ENCODE results near the gene GPC1.

The GPC1 gene

DNA sequence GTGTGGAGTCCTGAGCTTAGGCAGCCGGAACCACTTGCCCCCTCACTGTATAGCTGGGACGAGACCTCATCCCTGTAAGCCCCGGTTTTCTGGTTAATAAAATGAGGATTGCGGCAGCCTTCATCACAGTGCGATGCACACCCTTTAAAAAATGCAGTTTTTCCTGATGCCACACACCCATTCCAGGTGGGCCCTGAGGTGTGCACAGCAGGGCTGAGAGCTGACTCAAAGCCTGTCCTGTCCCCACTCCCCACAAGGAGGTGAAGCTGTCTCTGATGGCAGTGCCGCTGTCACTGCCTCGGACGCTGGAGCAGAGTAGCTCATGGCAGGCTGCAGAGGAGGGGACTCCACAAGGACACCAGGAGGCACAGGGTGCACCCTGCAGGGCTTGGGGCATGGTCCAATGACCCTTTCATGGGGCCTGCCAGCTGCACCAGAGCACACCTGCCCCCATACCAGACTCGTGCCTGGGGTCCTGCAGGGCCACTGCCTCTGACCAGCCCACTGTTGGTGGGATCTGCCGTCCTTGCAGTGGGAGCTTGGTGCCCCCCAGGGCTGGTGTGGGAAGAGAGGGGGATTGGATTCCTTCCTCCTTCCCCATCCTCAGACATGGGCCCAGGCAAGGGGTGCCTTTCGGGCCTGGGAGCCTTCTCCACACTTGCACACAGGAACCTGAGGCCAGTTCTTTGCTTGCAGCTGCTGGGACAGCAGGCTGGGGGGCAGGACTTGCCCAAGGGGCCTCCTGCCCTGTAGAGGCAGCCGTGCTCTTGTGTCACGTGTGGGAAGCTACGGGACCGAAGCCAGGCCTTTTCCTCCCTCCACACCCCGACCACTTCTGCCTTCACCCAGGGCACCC, 22.8 kb downstream of the GPC1 start:
- no peak for DNase-seq

DNA sequence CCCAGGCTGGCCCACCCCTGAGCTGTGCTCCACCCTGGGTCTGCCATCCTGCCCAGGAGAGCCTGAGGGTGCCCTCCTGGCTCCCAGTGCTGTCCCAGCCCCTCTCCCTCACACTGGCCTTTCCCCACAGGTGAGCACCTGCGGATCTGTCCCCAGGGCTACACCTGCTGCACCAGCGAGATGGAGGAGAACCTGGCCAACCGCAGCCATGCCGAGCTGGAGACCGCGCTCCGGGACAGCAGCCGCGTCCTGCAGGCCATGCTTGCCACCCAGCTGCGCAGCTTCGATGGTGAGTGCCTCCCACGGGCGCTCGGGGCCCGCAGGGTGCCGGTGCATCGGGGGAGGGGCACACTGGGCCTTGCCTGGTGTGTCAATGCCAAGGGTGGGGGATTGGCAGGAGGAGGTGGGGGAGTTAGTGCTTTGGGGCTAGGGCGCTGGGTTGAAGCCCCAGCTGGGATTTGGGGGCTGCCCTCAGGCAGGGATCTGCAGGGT, 23.5 kb downstream of the GPC1 start:
- no peak for DNase-seq

DNA sequence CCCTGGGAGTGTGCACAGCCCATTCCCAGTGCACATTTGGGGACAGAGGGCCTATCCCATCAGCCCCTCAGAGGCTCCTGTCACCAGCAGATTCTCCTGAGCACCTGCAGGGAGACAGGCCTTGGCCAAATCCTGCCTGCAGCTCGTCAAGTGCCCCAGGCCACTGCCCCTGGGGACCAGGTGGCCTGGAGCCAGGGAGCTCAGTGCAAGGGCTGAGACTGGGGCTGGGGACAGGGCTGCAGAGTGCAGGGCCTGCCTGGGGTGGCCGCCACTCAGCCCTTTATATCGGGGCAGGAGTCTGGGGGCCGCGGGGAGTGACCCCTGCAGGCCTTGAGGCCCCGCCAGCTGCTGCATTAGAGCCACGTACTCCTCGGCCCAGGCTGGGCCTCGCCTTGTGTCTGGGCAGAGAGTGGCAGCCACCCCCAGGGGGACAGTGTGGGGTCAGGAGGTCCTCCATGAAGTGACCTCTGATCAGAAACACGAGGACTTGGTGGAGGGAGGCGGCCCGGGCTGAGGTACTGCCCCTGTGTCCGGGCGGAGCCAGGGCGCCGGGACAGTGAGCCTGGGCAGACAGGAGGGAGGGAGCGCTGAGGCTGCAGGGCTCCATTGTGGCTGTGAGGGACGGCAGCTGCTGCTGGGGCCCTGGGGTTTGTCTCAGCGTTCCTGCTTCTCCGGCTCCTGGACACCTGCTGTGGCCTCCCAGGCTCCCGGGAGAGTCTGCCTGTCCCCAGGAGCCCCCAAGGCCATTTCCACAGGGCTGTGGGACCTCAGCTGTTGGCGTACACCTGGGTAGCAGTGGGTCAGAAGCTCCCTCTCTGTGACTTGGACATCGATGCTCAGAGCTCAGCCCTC, 24.2 kb downstream of the GPC1 start:
- DNase-seq, result no peak

DNA sequence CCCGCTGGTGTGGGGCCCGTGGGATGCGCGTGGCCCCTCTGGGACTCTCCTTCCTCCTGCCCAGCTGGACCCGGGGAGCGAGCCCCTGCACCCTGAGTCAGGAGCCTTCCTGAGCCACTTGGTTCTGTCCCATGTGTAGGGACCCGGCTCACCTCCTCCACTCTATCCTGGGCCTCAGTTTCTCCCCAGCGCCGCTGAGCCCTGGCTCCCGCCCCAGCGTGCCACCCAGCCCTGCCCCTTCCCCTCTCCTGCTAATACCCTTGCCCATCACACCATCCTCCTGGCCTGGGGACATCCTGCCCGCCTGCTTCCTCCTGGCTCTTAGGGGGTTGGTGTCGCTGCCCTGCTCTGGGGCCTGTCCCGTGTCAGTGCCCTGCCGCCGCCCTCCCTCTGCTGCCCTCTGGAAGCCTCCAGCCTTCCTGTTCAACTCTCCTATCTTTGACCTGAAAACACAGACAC, 24.8 kb downstream of the GPC1 start:
- DNase-seq, result no peak

DNA sequence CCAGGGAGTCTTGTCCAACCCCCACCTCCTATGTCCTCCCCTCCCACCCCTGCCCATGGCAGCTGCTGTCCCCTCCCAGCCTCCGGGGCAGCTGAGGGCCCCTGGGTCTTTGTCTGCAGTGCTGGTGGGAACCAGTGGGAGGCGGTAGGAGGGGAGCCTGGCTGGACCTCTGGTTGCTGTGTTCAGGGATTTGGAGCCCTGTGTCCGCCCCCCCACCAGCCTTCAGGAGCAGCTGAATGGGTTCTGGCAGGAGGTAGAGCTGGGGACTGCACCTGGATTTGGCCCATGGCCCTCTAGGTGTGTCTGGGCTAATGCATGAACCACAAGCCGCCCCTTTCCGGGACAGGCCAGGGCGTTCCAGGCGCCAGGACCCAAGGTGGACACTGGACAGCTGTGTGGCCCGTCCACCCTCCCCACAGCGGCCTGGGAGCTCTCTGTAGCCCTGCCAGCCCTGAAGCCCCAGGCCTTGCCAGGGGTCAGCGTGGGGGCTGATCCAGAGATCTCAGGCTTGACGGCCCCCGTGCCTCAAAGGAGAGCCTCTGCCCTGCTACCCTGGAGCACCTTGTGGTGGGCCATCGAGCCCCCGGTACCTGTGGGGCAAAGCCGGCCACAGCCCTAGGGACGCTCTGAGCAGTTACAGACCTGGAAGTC, 25.4 kb downstream of the GPC1 start:
- DNase-seq, result no peak

DNA sequence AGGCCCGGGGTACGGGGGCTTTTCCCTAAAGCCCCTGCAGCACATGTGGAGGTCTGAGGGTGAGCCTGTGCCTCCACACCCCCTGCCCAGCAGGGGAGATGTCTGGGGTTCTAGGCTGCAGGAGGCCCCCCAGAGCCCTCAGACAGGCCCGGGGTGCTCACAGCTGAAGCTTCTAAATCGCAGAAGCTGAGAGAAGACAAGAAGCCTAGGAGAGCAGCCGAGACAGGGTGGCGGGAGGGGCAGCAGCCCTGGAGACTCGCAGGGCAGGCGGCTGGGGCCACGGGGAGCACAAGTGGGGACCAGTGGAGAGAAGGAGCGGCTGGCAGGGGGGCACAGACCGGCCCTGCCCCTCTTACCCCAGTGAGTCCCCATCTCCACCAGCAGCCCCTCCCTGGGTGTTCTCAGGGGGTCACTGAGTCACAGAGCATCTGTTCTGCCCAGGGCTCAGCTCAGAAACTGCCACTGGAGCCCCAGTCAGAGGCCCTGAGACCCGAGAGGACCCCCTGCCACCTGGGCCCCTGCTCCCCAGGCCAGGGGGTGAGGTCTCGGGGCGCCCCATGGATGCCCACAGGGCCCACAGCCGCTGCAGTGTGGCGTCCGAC, 26.1 kb downstream of the GPC1 start:
- DNase-seq, result no peak

DNA sequence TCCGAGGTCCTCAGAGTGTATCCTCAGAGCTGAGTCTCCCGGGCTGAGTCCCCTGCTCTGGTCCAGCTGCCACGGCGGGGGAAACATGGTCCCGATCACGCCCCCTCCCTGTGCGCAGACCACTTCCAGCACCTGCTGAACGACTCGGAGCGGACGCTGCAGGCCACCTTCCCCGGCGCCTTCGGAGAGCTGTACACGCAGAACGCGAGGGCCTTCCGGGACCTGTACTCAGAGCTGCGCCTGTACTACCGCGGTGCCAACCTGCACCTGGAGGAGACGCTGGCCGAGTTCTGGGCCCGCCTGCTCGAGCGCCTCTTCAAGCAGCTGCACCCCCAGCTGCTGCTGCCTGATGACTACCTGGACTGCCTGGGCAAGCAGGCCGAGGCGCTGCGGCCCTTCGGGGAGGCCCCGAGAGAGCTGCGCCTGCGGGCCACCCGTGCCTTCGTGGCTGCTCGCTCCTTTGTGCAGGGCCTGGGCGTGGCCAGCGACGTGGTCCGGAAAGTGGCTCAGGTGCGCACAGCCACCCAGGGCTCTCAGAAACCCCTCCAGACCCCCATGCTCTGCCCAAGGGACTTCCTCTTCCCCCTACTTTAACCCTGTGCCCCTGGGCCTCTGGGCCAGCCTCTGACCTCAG, 26.7 kb downstream of the GPC1 start:
- no peak for DNase-seq

DNA sequence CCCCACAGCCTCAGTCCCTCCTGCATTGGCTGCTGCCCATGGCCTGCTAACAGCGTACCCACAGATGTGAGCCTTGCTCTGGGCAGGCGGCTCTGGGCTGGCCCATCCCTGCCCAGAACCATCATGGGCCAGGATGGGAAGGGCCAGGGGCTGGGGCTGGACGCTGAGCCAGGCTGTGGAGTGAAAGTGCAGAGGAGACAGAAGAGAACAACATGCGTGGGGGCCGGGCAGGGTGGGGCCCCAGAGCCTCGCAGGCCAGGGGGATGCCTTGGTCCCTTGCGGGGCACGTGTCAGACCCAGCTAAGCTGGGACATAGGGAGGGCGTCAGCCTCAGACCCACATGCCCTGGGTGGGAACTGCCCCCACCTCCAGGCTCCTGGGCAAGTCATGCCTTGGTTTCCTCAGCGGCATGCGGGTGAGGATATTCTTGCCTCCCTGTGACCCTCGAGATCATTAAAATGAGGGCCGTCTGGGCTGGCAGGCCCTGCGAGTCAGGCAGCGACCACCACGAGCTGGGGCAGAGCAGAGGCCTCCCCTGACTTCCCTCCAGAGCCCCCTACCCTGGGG, 27.3 kb downstream of the GPC1 start:
- no peak for DNase-seq

DNA sequence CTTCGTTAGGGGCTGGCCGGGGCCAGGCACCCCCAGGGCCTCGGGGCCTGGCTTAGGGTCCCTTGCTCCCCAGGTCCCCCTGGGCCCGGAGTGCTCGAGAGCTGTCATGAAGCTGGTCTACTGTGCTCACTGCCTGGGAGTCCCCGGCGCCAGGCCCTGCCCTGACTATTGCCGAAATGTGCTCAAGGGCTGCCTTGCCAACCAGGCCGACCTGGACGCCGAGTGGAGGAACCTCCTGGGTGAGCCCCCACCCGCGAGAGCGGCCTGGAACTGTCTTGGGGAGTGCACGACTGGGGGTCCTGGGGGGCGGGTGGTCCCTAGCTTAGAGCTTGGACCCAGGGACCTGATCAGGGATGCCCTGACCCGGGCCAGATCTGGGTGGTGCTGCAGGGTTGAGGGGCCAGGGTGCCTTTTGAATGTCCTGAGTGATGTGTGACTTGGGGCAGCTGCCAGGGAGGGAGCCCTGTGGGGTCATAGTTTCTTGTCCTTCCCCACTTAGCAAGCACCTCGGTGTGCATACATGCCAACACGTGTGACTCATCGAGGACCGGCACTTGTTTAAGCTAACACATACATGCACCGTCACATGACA, 27.9 kb downstream of the GPC1 start:
- DNase-seq, result no peak

DNA sequence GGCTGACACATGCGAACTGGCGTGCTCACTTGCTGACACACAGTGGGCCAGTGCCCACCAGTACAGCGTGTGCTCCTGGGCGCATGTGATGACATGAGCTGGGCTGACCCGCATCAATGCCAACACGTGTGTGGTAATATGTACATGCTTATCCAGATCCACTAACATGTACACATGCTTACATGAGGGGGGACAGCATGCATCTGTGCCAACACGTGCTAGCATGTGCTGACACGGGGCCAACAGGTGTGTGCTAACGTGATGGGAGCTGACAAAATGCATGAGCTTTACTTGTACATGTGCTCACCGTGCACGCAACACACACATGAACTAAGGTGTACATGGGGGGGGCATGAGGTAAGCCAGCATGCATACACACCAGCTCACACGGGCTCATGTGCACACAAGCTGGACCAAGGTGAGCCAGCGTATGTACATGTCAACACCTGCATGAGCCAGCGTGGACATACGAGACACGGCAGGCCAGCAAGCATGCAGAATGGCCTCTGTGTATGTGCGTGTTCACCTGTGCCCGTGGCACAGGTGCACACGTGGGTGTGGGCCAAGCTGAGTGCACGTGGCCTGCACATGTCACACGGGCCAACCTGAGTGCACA, 28.5 kb downstream of the GPC1 start:
- no peak for DNase-seq

DNA sequence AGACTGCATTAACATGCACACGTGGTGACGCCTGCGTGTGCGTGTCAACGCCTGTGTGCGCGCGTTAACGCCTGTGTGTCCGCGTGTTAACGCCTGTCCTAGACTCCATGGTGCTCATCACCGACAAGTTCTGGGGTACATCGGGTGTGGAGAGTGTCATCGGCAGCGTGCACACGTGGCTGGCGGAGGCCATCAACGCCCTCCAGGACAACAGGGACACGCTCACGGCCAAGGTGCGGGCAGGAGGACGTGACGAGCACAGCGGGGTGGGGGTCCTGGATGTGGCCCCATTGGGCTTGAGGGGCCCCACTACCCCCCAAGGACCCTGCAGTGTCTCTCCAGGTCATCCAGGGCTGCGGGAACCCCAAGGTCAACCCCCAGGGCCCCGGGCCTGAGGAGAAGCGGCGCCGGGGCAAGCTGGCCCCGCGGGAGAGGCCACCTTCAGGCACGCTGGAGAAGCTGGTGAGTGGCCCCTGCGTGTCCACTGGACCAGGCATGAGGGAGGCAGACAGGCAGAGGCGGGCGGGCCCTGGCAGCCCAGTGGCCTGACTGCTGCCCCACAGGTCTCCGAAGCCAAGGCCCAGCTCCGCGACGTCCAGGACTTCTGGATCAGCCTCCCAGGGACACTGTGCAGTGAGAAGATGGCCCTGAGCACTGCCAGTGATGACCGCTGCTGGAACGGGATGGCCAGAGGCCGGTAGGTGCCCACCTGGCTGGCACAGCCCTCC, 29.2 kb downstream of the GPC1 start:
- DNase-seq, result no peak

DNA sequence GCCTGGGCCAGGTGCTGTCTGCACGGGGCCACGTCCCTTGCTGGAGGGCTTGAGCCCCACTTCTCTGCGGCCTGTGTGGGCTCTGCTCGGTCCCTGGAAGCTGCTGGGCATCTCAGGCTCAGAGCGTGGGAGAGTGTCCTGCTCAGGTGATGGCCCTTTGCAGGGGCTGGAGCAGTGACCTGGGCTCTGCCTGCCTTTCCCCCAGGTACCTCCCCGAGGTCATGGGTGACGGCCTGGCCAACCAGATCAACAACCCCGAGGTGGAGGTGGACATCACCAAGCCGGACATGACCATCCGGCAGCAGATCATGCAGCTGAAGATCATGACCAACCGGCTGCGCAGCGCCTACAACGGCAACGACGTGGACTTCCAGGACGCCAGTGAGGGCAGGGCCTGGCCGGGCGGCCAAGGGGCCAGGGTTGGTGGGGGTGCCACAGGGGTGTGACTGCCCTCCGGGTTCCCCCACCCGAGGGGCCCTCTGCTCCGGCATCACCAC, 29.9 kb downstream of the GPC1 start:
- no peak for DNase-seq

DNA sequence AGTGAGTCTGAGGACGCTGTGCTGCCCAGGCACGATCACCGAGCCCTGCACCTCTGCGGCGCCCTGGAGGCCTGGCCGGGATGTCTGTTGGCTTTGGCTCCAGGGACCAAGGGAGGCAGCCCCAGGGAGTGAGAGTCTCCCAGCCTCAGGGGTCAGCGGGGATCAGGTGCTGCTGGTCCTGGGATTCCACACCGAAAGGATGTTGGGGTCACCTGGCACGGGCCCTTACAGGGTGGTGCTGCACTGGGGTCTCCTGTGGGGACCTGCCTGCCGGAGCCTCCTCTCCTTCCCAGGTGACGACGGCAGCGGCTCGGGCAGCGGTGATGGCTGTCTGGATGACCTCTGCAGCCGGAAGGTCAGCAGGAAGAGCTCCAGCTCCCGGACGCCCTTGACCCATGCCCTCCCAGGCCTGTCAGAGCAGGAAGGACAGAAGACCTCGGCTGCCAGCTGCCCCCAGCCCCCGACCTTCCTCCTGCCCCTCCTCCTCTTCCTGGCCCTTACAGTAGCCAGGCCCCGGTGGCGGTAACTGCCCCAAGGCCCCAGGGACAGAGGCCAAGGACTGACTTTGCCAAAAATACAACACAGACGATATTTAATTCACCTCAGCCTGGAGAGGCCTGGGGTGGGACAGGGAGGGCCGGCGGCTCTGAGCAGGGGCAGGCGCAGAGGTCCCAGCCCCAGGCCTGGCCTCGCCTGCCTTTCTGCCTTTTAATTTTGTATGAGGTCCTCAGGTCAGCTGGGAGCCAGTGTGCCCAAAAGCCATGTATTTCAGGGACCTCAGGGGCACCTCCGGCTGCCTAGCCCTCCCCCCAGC, 30.5 kb downstream of the GPC1 start:
- no peak for DNase-seq

DNA sequence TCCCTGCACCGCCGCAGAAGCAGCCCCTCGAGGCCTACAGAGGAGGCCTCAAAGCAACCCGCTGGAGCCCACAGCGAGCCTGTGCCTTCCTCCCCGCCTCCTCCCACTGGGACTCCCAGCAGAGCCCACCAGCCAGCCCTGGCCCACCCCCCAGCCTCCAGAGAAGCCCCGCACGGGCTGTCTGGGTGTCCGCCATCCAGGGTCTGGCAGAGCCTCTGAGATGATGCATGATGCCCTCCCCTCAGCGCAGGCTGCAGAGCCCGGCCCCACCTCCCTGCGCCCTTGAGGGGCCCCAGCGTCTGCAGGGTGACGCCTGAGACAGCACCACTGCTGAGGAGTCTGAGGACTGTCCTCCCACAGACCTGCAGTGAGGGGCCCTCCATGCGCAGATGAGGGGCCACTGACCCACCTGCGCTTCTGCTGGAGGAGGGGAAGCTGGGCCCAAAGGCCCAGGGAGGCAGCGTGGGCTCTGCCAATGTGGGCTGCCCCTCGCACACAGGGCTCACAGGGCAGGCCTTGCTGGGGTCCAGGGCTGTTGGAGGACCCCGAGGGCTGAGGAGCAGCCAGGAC, 31.2 kb downstream of the GPC1 start:
- no peak for DNase-seq

DNA sequence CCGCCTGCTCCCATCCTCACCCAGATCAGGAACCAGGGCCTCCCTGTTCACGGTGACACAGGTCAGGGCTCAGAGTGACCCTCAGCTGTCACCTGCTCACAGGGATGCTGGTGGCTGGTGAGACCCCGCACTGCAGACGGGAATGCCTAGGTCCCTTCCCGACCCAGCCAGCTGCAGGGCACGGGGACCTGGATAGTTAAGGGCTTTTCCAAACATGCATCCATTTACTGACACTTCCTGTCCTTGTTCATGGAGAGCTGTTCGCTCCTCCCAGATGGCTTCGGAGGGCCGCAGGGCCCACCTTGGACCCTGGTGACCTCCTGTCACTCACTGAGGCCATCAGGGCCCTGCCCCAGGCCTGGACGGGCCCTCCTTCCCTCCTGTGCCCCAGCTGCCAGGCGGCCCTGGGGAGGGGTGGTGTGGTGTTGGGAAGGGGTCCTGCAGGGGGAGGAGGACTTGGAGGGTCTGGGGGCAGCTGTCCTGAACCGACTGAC, 31.7 kb downstream of the GPC1 start:
- DNase-seq, result no peak

DNA sequence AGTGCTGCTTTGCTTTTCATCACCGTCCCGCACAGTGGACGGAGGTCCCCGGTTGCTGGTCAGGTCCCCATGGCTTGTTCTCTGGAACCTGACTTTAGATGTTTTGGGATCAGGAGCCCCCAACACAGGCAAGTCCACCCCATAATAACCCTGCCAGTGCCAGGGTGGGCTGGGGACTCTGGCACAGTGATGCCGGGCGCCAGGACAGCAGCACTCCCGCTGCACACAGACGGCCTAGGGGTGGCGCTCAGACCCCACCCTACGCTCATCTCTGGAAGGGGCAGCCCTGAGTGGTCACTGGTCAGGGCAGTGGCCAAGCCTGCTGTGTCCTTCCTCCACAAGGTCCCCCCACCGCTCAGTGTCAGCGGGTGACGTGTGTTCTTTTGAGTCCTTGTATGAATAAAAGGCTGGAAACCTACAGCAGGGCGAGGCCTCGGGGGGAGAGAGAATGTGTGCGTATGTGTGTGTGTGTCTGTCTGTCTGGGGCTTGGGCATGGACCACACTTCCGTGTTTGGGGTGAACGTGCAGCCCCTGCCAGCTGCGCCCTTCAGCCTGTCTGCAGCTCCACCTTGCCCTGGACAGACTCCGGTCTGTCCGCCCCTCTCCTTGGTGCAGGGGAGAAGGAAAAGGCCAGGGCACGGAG, 32.3 kb downstream of the GPC1 start:
- DNase-seq, result no peak

DNA sequence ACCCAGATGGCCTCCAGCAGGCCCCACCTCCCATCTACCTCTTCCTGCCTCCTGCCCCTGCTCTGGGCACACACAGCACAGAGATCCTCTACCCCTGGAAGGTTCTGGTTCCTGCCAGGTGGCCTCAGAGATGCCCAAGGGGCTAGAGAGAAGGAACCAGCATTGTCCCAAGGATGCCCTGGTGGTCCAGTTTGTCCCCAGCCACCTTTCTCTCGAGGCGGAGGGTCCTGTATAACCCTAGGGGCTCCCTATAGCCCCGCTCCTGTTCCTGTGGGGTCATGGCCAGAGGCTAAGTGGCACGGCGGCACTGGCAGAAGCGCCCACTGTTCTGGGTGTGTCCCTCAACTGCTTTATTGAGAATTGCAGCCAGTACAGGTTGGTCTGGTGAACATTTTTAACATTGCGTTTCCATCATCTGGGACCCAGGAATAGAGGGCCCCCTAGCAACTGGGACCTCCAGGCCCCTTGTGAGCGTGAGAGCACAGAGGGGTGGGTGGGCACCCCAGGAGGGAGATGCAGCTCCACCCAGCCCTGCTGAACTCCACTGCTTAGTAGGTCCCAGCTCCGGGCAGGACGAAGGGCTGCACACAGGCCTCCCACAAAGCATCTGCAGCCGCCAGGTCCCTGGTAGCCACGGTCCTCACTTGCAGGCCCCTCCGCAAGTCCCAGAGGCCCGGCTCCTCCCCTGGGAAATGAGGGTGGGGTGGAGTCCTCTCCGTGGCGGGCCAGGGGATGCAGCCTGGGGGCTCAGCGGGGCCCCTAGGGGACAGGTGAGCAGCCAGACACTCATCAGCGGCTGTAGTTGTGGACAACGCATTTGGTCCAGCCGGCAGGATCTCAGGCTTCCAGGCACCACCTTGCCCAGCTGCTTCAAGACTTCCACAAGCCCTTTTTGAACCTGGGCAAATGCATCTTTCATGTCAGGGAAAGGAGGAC, 33.1 kb downstream of the GPC1 start:
- no peak for DNase-seq

All from NCI-H2029 treated with DMSO at 0.1 percent for 48 hours (cell line).